ENCODE measurements around the gene CAMKK2.
"Not testable (repeated sequence)": the region's sequence is repeated elsewhere in the genome, so short reads cannot be mapped to it uniquely, and the experiment has no call there.

The CAMKK2 gene

DNA sequence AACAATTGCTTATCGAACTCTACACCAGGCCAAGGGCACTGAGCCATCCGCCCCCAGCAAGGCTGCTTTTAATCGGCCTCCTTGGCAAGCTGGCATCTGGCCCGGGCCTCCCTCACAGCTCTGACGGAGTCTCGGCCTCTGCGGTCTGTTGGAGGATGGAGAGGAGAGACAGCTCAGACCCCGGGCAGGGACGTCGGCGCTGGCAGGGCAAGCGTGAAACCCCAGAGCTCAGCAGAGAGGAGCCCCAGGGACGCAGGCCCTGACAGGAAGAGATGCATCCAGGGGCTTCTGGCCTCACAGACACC lies 17.5 kb downstream of the CAMKK2 start:
- no peak for DNase-seq (ENCODE audit: low spot score)

DNA sequence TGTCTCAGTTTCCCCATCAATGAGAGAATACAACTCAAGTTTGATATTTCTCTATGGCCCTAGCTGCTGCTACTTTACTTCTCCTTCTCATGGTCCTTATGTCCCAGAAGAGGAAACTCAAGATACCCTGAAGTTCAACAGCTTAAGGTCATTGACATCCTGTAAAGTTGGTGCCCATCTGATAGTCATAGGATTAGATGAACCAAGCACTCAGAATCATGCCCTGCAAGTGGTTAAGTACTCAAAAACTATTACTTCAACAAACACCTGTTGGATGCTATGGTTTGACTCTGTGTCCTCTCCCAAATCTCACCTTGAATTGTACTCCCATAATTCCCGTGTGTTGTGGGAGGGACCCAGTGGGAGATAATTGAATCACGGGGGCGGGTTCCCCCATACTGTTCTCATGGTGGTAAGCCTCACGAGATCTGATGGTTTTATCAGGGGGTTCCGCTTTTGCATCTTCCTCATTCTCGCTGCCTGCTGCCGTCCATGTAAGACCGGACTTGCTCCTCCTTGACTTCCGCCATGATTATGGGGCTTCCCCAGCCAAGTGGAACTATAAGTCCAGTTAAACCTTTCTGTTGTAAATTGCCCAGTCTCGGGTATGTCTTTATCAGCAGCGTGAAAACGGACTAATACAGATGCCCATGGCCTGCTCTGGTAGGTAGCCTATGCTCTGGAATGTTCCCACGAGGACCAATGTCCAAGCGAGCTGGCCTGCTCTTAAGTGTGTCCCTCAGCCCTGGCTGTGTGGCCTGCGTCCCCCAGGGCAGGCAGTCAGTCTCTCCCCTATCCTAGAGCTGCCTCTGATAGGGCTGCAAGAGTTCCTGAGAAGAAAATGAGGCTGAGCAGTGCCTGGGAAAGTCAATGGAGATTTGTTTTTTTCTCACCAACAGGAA lies 18.1 kb downstream of the CAMKK2 start:
- DNase-seq (ENCODE audit: low spot score) = no peak

DNA sequence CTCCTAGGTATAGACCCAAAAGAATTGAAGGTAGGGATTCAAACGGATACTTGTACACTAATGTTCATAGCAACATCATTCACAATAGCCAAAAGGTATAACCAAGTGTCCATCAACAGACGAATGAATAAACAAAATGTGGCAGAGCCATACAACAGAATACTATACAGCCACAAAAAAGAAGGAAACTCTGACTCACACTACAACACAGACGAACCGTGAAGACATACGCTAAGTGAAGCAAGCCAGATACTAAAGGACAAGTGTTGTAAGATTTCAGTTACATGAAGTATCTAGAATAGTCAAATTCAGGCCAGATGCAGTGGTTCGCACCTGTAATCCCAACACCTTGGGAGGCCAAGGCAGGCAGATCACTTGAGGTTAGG lies 19.1 kb downstream of the CAMKK2 start:
- DNase-seq (ENCODE audit: low spot score) = no peak

DNA sequence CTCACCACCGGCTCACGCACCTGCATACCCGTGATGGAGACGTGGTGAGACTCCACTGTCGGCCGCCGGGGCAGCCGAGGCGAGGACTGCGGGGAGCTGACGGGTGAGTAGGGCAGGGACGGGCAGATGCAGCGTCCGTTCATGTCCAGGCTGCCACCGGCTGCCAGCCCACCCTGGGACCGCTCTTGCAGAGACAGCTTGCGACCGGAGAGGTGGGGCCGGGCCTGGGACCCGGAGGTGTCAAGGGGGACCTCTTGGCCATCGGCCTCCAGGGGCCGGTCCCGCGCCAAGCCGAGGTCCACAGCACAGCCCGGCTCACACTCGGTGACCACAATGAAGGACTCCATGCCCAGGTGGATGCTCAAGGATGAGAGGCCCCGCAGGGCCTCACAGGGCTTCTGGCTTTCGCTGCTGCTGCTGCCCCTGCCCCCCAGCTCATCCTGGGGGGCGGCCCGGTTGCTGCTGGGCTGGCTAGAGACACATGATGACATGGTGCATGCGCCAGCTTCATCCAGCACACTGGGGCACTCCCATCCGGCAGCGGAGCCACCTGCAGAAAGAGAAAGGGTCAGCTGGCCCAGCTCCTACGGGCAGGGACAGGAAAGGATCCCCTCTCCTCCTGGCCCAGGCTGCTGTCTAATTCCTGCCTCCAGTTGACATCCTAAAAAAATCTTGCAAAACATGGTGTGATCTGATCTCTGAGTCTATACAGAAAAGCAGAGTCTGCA lies 22.3 kb downstream of the CAMKK2 start:
- DNase-seq (ENCODE audit: low spot score) = no peak

DNA sequence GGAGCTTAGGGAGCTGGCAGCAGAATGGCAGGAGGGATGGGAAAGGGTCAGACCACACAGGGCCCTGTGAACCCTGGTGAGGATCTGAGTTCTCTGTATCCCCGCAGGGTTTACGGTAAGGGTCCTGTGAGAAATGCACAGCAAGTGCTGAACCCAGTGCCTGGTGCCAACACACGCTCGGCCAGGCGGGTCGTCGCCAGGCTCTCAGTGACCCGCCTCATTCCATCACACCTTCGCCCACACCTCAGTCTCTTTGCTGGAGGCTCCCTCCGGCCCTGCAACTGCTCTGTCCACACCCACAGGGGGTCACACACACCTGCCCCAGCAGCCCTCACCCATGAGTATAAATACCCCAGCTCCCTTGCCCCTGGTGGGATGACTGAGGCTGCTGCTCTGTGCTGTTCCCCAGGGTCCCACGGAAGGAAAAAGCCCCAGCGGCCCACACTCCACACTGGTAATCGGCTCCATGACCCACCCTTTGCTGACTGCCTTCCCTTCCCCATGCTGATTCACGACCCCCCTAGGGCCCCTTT lies 23.1 kb downstream of the CAMKK2 start:
- no peak for DNase-seq (ENCODE audit: low spot score)

DNA sequence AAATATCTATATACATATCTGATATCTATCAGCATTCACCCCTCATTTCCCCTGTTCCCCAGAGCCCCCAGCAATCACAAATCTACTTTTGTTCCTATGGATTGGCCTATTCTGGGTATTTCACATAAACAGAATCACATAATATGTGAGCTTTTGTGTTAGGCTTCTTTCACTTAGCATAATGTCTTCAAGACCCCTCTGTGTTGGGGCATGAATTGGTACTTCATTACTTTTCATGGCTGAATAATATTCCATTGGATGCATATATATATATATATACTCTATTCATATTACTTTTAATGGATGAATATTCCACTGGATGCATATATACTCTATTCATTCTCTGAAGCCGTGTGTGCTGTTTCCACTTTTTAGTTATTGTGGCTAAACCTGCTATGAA lies 28.7 kb downstream of the CAMKK2 start:
- no peak for DNase-seq (ENCODE audit: low spot score)

DNA sequence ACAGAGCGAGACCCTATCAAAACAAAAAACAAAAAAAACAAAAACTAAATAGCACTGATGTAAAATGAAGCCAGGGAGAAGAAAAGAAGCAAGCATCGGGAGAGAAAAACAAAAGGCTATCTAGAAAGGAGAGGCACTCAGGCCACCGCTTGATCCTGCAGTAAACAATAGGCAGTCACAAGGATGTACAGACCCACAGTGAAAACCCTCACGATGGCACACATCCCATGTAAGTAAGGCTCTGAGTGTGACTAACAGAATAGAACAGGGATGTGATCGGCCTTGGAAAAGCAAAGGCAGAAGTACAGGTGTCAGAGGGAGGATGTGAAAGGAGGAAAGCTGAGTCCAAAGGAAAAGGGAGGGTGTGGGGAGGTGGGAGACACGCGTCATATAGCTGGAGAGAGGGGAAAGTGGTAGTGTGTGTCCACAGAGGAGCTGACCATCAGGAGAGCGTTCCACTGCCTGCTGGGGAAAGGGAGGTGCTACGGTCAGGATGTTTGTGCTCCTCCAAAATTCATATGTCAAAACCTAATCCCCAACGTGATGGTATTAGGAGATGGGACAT lies 31.5 kb downstream of the CAMKK2 start:
- no peak for DNase-seq (ENCODE audit: low spot score)

DNA sequence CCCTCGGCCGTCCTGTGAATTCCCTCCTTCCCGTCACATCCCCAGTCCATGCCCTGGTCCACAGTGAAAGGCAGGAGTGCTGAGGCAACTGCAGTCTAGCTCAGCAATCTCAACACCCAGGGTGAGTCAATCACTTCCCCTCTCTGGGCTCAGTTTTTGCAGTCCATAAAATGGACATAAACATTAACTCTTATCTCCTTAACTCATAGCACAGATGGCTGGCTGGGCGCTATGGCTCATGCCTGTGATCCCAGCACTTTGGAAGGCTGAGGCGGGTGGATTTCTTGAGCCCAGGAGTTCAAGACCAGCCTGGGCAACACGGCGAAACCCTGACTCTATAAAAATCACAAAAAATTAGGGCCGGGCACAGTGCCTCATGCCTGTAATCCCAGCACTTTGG lies 32.4 kb downstream of the CAMKK2 start:
- no peak for DNase-seq (ENCODE audit: low spot score)

DNA sequence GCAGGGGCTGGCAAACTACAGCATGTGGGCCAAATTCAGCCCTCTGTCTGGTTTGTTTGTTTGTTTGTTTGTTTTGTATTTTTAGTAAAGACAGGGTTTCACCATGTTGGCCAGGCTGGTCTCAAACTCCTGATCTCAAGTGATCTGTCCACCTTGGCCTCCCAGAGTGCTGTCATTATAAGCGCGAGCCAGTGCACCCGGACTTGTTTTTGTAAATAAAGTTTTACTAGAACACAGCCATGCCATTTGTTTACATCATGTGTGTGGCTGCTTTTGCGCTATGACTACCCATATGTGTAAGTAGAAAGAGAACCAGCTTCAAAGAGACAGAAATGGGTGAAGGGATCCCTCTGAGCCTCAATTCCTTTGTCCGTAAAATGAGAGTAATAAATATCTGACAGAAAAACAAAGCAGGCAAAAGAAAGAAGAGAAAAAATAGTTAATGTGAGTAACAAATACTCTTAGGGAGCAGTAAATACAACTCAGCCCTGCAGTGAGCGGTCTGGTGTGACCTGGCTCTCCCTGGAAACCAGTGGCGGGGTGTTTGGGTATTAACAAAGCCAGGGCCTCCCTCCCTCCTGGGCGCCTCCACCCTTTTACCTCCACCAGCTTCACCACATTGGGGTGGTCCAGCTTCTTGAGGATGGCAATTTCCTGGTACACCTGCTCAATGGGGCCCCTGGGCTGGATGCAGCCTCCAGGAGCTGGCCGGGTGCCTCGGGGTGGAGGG lies 33.1 kb downstream of the CAMKK2 start:
- no peak for DNase-seq (ENCODE audit: low spot score)

DNA sequence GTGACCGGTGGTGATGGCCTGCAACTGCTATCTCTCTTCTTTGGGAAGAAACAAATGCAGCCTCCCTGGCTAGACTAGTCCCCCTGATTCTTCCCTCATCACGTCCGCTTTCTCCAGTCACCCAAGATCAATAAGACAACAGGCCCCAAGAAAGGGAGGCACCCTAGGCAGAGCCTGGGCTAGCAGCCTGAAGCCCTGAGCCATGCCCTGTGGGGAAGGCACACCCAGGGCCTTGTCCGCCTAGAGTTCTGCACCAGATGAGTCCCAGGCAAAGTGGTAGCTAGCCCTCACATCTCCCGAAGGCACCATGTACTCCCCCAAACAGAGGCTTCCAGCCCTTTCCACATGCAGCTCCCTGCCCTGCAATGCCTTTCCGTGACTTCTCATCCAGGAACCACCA lies 35.1 kb downstream of the CAMKK2 start:
- no peak for DNase-seq (ENCODE audit: low spot score)

DNA sequence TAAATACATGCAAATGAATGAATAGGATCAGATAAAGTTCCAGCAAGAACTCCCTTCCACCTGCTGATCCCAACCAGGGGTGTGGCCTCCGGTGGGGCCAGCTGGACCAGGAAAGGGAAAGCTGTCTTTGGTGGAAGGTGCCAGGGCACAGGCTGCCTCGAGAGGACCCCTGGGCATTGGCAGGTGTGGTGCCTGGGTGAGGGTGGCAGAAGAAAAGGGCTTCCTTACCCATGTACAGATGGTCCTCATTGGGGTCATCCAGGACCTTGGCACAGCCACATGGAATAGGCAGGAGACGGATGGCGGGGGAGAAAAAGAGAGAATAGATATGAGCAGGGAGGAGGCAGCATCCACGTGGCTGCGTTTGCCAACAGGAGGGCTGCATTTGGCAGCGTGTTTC lies 36.4 kb downstream of the CAMKK2 start:
- DNase-seq (ENCODE audit: low spot score) = no peak

DNA sequence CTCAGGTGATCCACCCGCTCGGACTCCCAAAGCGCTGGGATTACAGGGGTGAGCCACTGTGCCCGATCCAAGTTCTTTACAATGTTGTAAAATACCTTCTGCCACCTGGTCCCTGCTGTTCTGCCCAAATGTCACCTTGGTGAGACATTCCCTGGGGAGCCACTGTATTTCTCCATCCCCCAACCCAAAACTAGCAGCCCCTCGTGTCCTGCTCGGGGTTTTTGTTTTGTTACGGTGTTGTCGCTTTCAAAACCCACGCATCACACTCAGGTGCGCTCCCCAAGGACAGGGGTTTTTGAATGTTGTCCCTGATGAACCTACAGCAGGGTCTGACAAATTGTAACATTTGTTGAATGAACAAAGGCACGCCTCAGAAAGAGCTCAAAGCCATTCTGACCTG lies 37.4 kb downstream of the CAMKK2 start:
- DNase-seq (ENCODE audit: low spot score) = no peak

DNA sequence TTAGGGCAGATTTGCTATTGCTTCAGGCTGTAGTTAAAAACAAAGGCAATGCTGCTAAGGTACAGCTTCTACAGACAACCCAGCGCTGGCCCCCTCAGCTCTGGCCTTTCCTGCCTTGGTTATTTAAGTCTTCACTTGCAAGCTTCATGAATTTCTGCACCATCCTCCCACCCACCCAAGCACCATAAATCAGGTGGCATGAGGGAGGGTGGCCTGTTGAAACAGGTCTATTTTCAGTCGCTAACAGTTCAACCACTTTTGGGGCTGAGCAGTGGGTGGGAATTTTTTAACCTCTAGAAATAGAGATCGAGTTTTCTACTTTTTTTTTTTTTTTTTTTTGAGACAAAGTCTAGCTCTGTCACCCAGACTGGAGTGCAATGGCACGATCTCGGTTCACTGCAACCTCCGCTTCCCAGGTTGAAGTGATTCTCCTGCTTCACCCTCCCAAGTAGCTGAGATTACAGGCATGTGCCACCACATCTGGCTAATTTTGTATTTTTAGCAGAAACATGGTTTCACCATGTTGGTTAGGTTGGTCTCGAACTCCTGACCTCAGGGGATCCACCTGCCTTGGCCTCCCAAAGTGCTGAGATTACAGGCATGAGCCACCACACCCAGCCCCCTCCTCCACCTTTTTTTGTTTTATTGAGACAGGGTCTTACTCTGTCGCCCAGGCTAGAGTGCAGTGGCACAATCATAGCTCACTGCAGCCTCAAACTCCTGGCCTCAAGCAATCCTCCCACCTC lies 38.6 kb downstream of the CAMKK2 start:
- DNase-seq (ENCODE audit: low spot score) = not testable (repeated sequence)

DNA sequence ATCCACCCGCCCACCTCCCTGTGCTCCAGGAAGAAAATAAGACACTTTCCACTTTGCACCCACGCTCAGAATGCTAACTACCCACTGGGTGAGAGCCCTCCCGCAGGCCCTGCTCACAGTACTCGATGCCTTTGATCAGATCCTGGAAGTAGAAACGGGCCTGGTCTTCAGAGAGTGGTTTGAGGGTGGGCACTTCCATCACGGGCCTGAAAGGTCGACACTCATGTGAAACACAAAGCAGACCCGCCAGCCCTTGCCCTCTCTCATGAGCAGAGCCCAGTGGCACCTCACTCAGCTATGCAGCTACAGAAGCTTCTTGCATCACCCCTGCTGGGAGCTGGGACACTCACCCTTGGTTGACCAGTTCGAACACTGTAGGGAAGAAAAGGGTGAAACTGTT lies 41.1 kb downstream of the CAMKK2 start:
- no peak for DNase-seq (ENCODE audit: low spot score)

DNA sequence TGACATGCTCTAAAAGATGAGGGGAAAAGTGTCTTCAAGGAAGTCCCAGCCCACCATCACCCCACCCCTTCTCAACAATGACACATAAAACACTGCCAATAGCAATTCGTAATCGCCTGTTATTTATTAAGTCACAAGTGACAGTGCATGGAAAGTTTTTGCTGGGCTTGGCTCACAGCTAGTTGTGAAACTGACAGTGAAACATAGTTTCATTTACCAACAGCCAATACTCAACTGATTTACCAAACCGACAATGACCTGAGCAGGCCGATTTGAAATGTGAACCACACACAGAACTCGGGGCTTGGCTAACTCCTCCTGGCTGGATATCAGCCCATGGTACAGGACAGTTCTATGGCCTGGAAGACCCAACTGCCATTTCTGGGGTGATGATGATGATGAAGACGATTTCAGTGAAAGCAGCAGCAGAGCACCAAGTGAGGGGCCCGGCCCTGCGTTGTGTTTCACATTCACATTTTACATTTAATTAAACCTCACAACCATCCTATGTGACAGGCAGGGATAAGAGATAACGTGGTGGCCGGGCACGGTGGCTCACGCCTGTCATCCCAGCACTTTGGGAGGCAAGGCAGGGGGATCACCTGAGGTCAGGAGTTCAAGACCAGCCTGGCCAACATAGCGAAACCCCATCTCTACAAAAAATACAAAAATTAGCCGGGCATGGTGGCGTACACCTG lies 42.7 kb downstream of the CAMKK2 start:
- no peak for DNase-seq (ENCODE audit: low spot score)

DNA sequence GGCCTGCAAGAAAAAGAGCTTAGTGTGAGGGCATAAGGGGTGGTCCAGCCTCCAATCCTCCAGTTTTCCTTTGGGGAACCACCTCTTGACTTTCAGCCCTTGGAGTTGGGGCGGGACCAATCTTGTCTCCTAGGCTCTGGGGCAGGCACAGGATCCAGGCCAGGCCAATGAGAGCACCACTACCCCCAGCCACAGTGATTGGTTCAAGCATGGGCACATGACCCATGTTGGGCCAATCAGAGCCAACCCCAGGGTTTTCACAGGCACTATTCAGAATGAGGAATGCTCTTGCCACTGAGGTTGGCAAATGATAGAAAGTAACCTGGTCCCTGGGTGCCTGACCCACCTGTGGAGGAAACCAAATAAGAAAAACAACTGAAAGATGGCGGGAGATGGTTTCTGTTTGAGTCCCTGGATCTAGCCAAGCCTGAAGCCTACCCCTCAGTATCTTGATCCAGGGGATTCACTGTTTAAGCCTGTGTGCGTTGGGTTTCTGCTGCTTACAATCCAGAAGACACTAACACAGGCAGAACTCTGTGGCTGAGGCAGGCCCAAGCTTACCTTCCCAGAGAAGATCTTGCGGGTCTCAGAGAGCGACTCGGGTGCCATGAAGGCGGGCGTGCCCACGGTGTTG lies 43.7 kb downstream of the CAMKK2 start:
- DNase-seq (ENCODE audit: low spot score) = no peak

DNA sequence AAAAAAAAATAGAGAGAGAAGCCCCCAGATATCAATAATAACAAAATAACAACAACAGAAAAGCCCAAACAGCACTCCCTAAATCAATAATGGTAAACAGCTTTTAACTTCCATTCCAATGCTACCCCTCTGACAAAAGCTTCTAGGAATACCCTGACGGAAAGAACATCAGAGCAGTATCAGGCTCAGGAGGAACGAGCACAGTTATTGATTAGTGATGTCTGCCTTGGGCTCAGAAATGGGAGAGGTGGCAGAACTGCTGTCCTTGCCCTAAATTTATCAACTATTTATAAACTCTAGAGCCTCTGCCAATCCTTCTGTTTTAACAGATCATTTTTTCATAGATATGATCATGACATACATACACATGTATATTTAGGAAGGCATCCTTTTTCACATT lies 44.7 kb downstream of the CAMKK2 start:
- DNase-seq (ENCODE audit: low spot score) = no peak

DNA sequence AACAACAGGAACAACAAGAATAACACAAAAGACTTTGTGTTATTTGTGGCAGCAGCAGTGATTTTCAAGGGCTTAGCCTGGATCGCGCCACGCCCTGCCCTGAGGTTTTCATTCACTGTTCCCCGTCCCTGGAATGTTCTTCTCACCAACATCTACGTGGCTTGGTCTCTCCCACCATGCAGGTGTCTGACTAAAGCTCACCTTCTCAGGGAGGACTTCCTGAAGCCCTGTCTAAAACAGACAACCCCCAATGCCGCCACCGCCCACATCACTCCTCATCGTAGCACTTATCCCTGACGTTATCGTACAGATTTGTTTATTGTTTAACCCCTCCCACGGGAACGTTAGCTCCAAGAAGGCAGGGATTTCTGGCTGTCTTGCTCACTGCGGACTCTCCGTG lies 46.1 kb downstream of the CAMKK2 start:
- no peak for DNase-seq (ENCODE audit: low spot score)

DNA sequence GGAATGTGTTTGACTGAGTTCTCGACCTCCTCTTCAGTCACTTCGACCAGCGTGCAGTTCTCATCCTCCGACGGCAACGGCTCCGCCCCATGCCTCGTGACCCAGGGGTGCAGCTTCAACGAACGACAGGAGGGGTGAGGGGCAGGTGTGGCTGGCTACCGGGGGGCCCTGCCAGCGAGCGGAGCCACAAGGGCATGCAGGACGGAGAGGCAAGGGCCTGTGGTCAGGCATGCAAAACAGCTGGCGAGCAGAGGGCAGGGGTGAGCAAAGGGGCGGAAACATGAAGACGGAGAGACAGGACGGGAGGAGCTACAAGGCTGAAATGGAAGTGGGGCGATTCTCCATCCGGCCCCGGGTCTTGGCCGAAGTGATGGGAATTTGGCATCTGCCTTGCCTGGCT lies 47.9 kb downstream of the CAMKK2 start:
- DNase-seq (ENCODE audit: low spot score) = no peak

DNA sequence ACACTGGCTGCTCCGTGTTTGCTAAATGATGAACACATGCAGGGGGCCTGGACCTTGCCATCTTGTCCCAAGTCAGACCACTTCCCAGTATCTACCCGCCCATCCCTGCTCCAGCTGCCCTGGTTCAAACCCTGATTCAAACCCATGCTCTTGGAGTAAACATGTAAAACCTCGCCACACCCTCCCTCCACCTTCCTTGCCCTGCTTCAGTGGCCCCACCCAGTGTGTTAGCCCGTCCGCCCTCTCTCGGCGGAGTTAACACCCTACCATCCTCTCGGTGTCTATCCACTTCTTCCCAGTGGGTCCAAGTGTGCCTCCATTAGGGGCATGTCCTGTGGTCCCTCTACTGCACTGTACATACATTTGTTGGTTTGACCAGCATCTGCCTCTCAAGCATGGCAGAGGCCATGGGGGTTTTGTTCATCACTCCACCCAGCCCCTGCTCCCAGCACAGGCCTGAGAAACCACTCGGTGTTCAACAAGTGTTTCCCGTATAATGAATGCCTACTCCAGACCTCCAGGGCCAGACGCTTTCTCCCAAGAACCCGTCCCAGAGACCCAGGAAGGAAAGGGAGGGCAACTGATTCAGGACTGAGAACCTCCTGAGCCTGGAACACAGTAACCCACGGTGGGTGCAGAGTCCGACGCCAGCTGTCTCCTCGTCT lies 49.5 kb downstream of the CAMKK2 start:
- DNase-seq (ENCODE audit: low spot score) = peak; percentile 77
